Hematopoietic multipotent progenitor cell treated with erythropoietin and hydrocortisone succinate and interleukin-3 and kit ligand, for 6 days (in vitro differentiated cells): ENCODE data around the gene NFATC2.

Experiments used
- DNase-seq: peaks from one replicate; pipeline ENCODE4 v3.0.0-alpha.2; 2015

Gene NFATC2

DNA sequence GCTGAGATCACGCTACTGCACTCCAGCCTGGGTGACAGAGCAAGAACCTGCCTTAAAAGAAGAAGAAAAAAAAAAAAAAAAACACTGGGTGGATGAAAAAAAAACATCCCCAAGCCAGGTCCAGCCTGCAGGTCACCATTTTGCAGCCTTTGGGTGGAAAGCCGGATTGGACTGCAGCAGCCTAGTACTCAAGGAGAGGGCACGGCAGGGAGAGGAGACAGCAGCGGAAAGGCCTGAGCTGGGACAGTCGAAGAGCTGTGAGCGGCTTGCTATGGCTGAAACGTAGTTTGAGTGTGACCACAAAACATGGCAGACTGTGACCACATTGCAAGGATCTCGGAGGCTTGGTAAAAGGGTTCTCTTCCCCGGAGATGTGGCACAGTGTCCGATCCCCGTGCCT, 173.0 kb downstream of the NFATC2 start:
- no peak for DNase-seq

DNA sequence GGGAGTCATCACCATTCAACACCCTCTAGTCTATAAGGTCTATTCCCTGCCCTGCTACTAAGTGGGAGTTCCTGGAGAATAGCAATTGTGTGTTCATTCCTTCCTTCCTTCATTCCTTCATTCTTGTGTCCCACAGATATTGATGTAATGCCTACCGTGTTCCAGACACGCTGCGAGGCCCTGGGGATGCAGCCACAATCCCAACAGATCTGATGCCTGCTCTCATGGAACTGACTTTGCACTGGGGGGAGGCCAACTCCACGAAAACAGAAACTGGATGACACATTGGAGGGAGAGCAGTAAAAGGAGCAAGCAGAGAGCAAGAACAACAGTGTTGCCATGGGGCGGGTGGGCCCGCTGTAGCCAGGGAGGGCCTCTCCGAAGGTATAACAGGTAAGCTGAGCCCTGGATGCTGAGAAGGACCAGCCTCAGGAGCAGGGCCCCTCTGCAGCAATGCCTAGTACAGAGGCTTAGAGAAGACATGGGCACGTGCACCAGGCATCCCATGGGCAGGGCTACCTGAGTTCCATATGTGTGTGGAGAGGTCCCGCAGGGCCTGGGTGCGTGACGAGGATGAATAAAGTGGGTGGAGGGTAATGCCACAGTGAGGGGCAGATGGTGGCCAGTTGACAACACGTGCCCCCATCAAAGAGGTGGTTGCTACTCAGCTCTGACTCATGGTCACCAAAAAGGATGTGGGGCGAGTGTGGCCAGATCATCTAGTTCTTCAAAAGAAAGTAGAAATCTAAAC, 173.9 kb downstream of the NFATC2 start:
- DNase-seq = no peak

DNA sequence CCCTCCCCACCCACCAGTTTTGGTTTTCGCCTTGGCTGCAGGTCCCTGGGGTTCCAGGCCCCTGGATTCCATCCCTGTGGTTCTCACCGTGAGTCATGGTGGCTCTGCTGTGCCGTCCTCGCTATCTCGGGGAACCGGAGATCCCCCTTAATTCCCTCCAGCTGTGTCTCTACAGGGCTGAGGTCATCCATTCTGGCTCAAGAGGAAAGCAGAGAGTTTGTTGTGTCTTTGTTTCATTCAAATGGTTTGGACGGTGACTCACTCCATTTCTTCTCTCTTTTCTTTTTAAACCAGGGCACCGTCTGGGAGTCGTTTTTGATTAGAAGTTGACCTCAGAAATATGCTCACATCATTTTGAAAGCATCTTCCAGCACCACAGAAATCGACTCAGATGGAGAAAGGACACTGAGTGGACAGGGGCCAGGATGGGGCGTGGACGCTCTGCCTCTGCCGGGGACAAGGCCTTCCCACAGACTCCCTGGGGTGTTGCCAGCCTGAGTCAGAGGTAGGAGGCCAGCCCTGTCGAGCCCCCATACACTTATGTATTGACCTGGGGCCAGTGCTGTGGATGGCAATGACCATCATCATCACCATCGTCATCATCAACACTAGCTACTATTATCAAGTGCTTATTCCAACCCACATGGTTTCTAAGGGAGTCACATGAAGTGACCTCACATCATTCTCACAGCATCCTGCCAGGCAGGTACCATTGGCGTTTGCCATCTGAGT, 176.2 kb downstream of the NFATC2 start:
- no peak for DNase-seq

DNA sequence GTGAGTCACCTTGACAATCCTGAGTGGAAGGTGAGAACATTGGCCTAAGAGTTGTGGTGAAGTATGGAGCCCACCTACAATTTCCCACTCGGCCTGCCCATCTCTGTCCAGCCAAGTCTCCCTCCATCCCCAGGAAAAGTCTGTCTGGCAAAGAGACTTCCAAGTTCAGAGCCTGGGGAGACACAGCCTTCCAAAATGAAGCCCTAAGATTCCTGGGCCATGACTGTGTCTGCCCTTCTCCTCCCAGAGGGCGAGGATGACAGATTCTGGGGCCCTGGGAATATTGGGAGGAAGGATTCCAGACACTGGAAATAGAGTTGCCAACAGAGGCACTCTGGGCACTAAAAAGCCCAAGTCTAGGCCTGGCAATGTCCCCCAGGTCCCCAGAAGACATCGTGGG, 176.8 kb downstream of the NFATC2 start:
- DNase-seq = no peak

DNA sequence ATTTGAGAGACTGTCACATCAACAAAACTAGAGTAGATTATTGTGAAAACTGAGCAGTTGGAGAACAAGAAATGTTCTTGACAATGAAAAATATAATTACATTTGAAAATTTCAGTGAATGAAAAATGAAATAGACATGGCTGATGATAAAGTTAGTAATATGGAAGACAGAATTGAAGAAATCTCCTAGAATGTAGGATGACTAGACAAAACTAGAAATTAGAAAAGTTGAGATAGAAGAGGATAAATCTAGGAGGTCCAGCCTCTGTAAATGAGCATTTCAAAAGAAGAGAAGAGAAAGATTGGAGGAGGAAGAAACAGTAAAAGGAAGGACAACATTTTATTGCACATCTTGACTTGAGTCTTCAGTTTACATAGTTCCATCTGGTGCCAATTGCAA, 178.7 kb downstream of the NFATC2 start:
- DNase-seq = no peak

DNA sequence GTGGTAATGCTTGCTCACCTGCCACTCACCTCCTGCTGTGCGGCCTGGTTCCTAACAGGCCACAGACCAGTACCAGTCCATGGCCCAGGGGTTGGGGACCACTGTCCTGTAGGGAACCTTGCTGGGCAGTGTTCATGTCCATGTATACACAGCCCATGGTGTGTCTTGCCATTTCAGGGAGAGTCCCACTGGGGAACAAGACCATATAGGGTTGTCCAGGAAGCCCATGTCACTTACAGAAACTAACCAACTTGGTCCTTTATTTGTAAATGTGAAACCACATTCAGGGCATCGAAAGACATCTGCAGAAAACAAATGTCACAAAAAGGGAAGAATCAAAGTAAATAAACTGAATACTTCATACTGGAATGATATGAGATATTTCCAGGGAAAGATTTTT, 179.1 kb downstream of the NFATC2 start:
- DNase-seq = no peak

DNA sequence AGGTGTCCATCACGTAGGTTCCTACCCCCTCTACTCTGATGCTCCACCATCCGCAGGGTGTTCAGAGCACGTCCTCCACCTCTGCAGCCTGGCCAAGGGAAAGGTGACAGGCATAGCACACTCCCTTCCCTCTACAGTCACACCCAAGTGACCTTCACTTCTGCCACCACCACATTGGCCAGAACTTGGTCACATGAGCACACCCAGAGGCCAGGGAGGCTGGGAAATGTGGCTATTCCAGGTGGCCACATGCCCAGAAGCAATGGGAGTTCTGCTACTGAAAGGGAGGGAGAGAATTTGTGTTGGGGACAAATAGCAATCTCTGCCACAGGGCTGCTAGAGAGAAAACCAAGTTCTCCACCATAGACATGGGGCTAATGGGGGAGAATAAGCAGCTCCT, 180.3 kb downstream of the NFATC2 start:
- DNase-seq = no peak

DNA sequence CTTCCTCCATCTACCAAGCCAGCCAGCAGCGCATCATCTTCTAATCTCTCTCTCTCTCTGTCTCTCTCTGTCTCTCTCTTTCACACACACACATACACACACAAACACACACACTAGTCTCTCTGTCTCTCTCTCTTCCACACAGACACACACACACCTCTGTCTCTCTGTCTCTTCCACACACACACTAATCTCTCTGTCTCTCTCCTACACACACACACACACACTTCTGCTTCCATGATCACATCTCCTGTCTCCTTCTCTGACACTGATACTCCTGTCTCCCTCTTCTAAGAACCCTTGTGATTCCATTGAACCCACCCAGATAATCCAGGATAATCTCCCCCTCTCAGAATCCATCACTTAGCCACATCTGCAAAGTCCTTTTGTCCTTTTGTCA, 181.3 kb downstream of the NFATC2 start:
- no peak for DNase-seq

DNA sequence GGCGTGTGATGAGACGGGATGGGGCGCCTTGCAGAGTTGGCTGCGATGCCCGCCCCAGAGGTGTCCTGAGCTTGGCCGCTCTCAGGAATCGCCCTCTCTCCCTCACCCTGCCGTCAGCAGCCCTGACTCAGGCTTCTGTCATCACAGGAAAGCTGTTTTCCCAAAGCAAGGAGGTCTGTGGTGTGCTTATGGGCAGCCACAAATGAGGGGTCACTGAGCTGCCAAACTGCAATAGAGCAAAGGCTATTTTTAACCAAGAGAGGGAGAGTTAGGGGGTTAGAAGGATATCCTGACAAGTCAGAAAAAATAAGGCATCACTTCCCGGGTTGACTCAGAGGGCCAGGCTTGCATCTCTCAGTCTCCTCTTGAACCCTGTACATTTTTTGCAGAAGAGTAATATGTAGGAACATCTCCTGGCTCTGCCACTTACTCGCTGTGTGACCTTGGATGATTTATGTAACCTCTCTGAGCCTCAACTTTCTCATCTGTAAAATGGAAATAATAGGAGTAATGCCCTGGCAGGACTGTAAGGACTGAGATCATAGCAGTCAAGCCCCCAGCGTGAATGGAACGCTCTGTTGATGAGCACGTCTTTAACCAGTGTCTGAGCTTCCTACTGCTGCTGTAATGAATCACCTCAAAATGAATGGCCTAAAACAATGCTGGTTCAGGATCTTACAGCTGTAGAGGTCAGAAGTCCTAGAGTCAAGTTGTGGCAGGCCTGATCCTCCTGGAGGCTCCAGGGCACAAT, 181.9 kb downstream of the NFATC2 start:
- DNase-seq = no peak

DNA sequence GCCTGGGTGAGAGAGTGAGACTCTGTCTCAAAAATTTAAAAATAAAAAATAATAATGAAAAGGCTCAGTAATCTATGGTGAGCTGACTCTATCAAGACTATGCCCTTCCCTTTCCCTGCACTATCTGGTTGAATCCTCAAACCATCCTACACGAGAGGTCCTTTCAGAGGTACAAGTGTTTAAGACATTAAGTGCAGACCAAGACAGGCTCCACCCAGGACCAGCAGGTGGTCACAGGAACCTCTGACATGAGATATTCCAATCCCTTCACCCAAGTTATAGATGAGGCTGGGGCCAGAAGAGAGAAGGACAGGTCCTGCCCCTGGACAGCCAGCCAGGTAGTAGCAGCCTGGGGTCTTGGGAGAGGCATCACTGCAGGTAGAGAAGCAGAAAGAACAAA, 182.6 kb downstream of the NFATC2 start:
- DNase-seq = no peak

DNA sequence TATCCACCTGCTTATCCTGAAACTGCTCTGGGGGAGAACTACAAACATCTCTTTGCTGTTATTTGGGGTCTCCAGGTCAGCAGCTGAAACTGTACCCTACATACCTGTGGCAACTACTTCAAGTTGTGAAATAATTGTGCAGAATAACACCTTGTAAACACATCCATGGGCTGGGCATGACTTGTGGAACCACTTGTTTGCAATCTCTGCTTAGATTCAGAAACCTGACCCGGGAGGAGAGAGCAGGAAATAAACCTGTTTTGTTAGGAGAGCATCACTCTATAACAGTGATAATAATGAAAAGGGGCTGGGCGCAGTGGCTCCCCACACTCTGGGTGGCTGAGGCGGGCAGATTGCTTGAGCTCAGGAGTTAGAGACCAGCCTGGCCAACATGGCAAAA, 183.1 kb downstream of the NFATC2 start:
- no peak for DNase-seq

DNA sequence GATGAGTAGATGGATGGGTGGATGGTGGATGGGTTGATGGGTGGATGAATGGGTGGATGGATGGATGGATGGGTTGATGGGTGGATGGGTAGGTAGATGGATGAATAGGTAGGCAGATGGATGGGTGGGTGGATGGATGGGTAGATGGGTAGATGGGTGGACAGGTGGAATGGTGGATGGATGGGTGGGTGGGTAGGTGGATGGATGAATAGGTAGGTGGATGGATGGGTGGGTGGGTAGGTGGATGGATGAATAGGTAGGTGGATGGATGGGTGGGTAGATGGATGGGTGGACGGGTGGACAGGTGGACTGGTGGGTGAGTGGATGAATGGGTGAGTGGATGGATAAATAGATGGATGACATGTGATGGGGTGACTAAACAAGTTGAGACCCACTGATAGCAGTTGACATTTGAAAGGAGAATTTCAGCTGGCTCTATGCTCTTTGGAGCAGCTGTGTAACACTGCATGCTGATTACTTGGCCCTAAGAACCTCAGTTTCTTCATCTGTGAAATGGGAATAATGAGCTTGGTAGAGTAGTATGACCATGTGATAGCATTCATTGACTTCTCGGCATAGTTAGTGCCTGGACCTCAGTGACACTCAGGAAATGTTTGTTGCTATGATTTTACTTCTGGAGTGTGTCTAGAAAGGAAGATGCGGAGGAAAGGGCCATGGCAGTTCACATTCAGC, 184.3 kb downstream of the NFATC2 start:
- DNase-seq = no peak

DNA sequence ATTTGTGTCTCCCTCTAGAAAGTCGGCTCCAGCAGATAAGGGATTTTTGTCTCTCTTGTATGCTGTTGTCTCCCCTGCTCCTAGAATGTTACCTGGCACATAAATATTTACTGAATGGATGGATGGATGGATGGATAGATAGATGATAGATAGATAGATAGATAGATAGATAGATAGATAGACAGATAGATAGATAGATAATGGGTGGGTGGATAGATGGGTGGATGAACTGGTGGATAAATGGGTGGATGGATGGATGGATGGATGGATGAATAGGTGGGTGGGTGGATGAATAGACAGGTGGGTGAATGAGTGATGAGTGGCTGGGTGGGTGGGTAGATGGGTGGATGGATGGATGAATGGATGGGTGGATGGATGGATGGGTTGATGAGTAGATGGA, 185.0 kb downstream of the NFATC2 start:
- DNase-seq = no peak

DNA sequence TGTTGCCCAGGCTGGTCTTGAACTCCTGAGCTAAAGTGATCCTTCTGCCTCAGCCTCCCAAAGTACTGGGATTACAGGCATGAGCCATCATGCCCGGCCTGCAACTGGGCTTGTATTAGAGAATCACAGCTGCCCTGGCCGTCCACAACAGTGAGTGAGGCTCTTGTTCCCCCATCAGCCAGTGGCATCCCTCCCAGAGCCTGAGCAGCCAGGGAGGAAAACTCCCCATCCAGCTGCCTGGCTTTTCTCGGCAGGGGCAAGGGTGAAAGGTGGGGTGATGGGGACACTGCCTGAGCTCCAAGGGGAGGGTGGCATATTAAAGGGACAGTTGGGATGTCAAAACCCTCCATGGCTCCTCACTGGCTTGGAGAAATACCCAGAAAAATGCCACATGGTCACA, 185.6 kb downstream of the NFATC2 start:
- DNase-seq = no peak

DNA sequence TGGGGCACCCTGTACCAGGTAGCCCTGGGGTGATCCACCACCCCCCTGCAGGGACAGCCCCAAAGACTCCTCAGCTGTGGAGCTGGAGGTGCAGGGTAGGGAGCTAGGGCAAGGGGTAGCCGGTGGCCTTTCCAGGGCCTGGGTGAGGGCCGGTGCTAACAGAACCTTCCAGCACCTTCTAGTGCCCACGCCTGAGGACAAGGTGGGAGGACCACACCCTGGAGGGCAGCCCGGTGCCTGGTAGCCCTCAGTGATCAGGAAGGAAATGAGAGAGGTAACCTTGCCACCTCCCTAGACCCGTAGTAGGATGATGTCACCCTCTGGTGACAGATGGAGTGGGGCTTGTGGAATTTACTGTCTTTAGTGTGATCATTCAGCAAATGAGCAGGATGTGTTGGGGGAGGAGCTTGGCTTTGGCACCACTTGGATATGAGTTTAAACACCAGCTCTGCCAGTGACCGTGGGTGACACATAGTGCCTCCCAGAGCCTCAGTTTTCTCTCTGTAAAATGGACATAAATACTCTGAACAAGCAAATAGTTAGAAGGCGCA, 187.7 kb downstream of the NFATC2 start:
- no peak for DNase-seq

DNA sequence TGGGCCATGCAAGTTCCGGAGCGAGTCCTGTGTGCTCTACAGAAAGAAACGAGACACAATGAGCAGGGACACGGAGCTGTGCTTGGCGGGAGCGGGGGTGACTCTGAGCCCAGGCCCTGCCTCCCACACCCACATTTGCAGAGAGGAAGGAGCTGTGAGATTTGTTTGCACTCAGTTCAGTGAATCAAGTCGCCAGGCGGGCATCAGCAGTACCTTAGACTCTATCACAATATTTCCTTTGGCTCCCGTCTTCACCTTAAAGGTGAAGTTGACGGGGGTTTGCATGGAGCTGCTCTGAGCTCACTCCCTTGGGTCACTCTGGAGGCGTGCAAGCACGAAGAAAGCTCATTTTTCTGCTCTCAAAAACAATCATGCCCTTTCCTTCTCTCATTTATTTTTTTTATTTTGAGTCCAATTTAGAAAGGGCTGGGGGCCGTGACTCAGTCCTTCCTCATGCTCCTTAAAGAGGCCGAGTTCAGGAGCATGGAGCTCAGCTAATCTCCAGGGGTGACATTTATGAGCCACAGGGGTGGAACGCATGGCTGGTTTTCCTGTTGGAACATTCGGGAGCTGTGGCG, 188.2 kb downstream of the NFATC2 start:
- no peak for DNase-seq

DNA sequence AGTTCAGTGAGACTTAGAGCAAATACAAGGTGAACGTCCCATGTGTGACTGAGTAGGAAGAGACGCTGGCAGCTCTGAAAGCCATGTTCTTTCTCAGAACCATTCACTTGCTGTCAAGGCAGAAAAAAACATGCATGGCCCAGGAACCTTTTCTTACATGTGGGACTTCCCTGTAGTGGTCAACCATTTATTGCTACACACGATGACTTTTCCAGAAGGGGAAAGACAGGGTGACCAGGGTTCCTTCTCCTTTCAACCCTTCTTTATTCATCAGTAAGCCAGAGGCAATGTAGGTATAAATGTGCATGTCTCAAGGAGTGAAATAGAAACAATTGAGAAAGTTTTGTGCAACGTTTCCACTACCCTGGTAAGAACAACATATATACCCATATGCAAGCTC, 189.0 kb downstream of the NFATC2 start:
- no peak for DNase-seq

DNA sequence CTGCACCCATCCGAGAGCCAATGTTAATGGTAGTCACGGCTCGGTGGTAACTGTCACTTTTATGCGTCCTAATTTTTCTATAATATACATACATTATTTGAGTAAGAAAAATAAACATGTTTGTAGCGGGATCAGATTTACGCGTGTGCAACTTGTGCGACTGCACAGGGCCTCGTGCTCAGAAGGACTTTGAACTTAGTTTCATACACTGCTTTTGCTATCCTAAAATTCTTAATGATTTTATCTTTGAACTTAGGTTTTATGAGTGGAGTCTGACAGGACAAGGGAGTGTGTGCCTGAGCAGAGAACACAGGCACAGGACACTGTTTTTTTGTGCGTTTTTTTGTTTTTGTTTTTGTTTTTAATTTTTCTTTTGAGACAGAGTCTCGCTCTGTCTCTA, 189.7 kb downstream of the NFATC2 start:
- DNase-seq = no peak

DNA sequence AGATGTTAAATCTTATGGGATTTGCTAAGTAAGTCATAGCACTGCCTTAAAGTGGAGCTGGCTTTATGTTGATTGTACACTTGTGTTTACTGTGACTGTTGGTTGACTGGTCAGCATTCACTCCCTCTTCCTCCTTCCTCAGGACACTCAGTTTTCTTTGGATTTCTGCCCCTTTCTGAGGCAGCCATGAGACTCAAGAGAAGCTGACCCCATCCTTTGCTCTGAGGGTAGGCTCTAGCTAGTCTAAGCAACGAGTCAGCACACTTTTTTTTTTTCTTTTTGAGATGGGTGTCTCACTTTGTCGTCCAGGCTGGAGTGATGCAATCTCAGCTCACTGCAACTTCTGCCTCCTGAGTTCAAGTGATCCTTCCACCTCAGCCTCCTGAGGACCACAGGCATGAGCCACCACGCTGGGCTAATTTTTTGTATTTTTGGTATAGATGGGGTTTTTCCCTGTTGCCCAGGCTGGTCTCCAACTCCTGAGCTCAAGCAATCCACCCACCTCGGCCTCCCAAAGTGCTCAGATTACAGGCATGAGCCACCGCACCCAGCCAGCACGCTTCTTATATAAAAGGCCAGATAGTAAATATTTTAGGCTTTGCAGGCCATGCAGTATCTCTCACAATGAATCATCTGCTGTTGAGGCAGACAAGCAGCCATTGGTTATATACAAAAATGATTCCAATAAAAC, 191.4 kb downstream of the NFATC2 start:
- no peak for DNase-seq

DNA sequence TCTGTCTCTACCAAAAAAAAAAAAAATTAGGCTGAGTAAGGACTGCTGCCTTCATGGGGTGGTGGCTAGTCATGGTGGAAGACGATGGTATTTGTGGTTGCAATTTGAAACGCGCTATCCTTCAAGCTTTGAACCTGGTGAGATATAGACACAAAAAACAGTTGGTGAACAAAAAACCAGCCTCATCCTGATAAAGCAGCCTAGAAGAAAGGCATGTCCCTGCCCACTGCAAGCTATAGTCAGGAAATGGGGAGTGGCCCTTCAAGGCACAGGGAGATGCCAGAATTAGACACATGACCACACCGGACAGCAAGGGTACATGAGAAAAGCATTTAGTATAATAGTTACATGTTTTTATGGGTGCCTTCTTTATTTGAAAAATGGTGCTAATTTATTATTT, 193.6 kb downstream of the NFATC2 start:
- DNase-seq = peak; percentile 33

DNA sequence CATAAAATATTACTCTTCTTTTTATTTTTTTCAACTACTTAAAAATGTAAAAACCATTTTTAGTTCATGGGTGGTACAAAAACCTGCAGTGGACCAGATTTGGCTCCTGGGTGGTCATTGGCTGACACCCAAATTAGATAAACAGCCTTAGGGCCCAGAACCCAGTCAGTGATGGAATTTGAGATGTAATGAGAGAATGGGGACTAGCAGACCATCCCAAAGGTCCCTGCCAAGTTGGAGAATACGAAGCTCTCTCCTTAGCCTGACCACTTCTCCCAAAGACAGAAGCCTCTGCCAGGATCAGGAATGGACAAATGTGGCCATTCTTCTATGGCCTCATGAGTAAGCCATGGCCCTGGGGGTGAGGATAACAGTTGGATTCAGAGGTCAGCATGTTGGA, 194.7 kb downstream of the NFATC2 start:
- no peak for DNase-seq
